Osteoblast (primary cell): ENCODE measurements around the gene EPS8L1. TPM values are rescaled to one million over a fixed set of nuclear protein-coding genes. Genes with fewer than 3 reads are reported as not detected.

Source experiments
- DNase-seq: peaks from one replicate; pipeline ENCODE4 v3.0.0; 2011; ENCODE audit warnings: low spot score, mixed read lengths; ENCODE audit not compliant: insufficient read length; ENCODE audit errors: missing footprints
- H2AFZ ChIP-seq: 2 replicates; pipeline ENCODE4 v1.6.0; 2011; ENCODE audit warnings: mild to moderate bottlenecking, low read length
- H3K27ac ChIP-seq: 2 replicates; pipeline ENCODE4 v1.5.1; 2011; ENCODE audit warnings: mild to moderate bottlenecking, low read depth, low read length, moderate library complexity
- H3K27me3 ChIP-seq: 2 replicates; pipeline ENCODE4 v1.6.0; 2012; ENCODE audit warnings: mild to moderate bottlenecking, control low read depth, inconsistent platforms, low read length, moderate library complexity; ENCODE audit not compliant: insufficient read depth
- H3K36me3 ChIP-seq: 2 replicates; pipeline ENCODE4 v1.5.1; 2011; ENCODE audit warnings: mild to moderate bottlenecking, low read length, control low read depth, moderate library complexity; ENCODE audit not compliant: insufficient read depth
- H3K4me1 ChIP-seq: 2 replicates; pipeline ENCODE4 v1.5.1; 2011; ENCODE audit warnings: mild to moderate bottlenecking, low read length, control low read depth, moderate library complexity; ENCODE audit not compliant: insufficient read depth
- H3K4me2 ChIP-seq: 2 replicates; pipeline ENCODE4 v1.6.0; 2011; ENCODE audit warnings: mild to moderate bottlenecking, low read length; ENCODE audit not compliant: insufficient read depth
- H3K4me3 ChIP-seq: fragments of 200-600 bp; sonication (generic); 3 replicates; pipeline ENCODE4 v1.5.1; 2012; ENCODE audit warnings: mild to moderate bottlenecking, low read length, inconsistent platforms; ENCODE audit not compliant: insufficient read depth
- H3K79me2 ChIP-seq: 2 replicates; pipeline ENCODE4 v1.6.0; 2012; ENCODE audit warnings: mild to moderate bottlenecking, low read length, control low read depth, inconsistent platforms; ENCODE audit not compliant: insufficient read depth
- H3K9me3 ChIP-seq: 2 replicates; pipeline ENCODE4 v1.5.1; 2011; ENCODE audit warnings: low read depth, low read length, control low read depth
- H4K20me1 ChIP-seq: 2 replicates; pipeline ENCODE4 v1.6.0; 2012; ENCODE audit warnings: mild to moderate bottlenecking, low read length, control low read depth; ENCODE audit not compliant: insufficient read depth
- CTCF ChIP-seq: IDR thresholded peaks from 2 replicates; pipeline ENCODE4 v1.5.1; 2011; ENCODE audit warnings: mild to moderate bottlenecking, low read depth, low read length, moderate library complexity; ENCODE audit errors: extremely low read depth
- total RNA-seq: library from RNA; depleted of rRNA; stranded (reverse); fragments of >200 nt; gene quantifications from 2 replicates; pipeline ENCODE4 v1.2.3, GENCODE V29; 2012

The EPS8L1 gene
- total RNA-seq, 1 donor, result 1.1 TPM

GRCh38 chr19:55091955-55092354, 16.3 kb downstream of the EPS8L1 start:
- H2AFZ ChIP-seq, result no peak overlapping the region
- no peak overlapping the region for H3K4me2 ChIP-seq
- no peaks in the 10 kb centered on the region for H3K79me2 ChIP-seq
- peaks cover 4% of the 10 kb centered on the region for H3K27me3 ChIP-seq
- no peak overlapping the region for H3K4me3 ChIP-seq
- TF ChIP-seq CTCF, result no peak
- no peak overlapping the region for H3K27ac ChIP-seq
- H3K9me3 ChIP-seq, result no peaks in the 10 kb centered on the region
- peaks cover 26% of the 10 kb centered on the region for H4K20me1 ChIP-seq
- peaks cover 11% of the 10 kb centered on the region for H3K36me3 ChIP-seq
- no peak for DNase-seq
- H3K4me1 ChIP-seq, result peaks cover 9% of the 10 kb centered on the region

- Histone ChIP-seq H3K4me3 (no peak overlapping the region), H3K36me3 (peaks cover 11% of the 10 kb centered on the region), H4K20me1 (peaks cover 24% of the 10 kb centered on the region), H3K4me1 (peaks cover 3% of the 10 kb centered on the region), H3K9me3 (no peaks in the 10 kb centered on the region), H2AFZ (no peak overlapping the region), H3K79me2 (peaks cover under 1% of the 10 kb centered on the region), H3K27me3 (no peaks in the 10 kb centered on the region), H3K27ac (no peak overlapping the region), H3K4me2 (no peak overlapping the region)
- TF ChIP-seq CTCF, result no peak
- peak; percentile 84 for DNase-seq
Observed at GRCh38 chr19:55092423-55093318, 17.0 kb downstream of the EPS8L1 start.

GRCh38 chr19:55094456-55095259, 19.0 kb downstream of the EPS8L1 start:
- Histone ChIP-seq H3K4me1 (no peaks in the 10 kb centered on the region), H3K27me3 (no peaks in the 10 kb centered on the region), H4K20me1 (peaks cover 19% of the 10 kb centered on the region), H2AFZ (no peak overlapping the region), H3K27ac (no peak overlapping the region), H3K4me3 (no peak overlapping the region), H3K9me3 (no peaks in the 10 kb centered on the region), H3K79me2 (peaks cover 10% of the 10 kb centered on the region), H3K36me3 (peaks cover 19% of the 10 kb centered on the region), H3K4me2 (no peak overlapping the region)
- DNase-seq, result peak; percentile 88
- TF ChIP-seq CTCF, result no peak
